Measurements from ENCODE around the gene CST6.

CST6 gene

DNA sequence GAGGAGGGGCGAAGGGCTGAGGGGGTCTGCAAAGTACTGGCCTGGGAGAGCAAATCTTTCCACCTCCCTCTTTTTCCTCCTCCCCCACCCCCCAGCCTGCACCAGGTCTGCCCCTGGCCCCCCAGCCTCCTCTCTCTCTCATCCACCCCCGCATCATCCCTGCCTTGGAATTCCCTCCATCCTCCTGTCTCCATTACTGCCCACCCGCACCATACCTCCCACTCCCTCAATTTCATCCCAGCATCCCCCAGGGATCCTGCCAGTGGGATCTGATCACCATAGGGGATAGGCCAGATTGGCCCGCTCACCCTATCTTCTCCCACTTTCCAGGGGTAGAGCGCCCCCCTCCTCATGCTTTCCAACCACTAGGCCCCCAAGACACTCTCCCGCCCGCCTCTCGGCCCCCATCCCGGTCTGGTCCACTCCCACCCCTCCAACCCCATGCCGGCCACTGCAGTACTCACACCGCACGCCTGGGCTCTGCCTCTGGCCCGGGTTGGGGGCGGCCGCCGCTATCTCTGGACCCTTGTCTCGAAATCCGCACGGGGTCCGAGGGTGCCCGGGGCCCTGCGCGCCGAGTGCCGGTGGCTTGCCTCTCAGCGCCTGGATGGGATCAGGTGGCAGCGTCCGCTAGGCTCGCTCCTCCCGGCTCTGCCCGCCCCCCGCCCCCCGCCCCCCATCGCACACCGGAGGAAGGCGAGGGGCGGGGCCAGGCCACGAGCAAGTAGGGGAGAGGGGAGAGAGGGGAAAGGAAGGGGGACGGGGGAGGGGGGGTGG, 36.9 kb downstream of the CST6 start, which contains the start of gene GAL3ST3:
GAL3ST3 (minus strand) TSS at position 615 of the 777 bp plus-strand sequence. CDS start 3,746 bp downstream, outside the sequence.
- no peak for DNase-seq

- no peak for DNase-seq
These were observed 38.9 kb downstream of the CST6 start for GRCh38 chr11:66050581-66051231.

GRCh38 chr11:66051371-66051765, 39.6 kb downstream of the CST6 start:
- DNase-seq: no peak

GRCh38 chr11:66051766-66052663, 40.2 kb downstream of the CST6 start, which contains the start of gene SF3B2:
SF3B2 (plus strand) TSS chr11:66052364; CDS start chr11:66052385, 21 bp downstream.
- peak; percentile 97 to 98 for DNase-seq

- DNase-seq: no peak
These were observed 40.8 kb downstream of the CST6 start for GRCh38 chr11:66052664-66052982.

GRCh38 chr11:66055021-66055420, 43.2 kb downstream of the CST6 start:
- DNase-seq: no peak

GRCh38 chr11:66056501-66056900, 44.7 kb downstream of the CST6 start:
- no peak for DNase-seq

GRCh38 chr11:66059966-66060680, 48.3 kb downstream of the CST6 start:
- DNase-seq: no peak

DNA sequence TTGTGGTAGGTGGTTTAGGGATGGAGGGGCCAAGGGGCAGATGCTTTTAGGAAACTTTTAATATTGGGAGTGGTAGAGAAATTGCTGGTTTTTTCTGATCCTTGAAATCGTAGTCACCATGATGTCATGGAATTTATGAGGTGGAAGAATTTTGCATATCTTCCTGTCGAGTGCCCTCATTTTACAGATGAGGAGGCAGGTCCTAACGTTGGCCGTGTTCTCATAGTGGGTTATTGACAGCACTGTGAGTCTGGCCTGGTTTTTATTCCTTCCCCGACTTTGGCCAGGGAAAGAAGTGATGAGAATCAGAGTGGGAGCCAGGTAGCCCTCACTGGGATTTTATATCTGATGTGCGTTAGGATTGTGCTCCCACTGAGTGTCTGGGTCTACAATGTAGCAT, 49.5 kb downstream of the CST6 start:
- DNase-seq: no peak

DNA sequence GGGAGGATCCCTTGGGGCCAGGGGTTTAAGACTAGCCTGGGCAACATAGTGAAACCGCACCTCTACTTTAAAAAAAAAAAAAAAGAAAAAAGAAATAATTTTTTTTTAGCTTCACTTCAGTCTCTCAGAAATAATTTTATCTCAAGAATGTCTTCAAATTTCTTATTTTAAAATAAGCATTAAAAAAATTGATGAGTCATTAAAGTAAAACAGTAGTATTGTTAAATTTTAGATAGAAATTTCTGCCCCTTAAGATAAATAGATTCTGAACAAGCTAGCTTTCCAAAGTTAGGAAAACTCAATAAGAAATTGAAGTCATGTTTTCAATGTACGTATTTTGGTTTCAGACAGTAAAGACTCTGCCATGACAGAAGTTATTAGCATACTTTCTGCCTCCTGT, 50.6 kb downstream of the CST6 start:
- DNase-seq: no peak

All from NCI-H2081 (cell line).